Stimulated activated CD4-positive, alpha-beta T cell treated with anti-CD3 and anti-CD28 coated beads, Interleukin-12 subunit alpha, Interleukin-12 subunit beta, amount 100 ng/mL, for 4 hours (primary cell): ENCODE data around the gene PRR15.
"Not testable (repeated sequence)": the region's sequence is repeated elsewhere in the genome, so short reads cannot be mapped to it uniquely, and the experiment has no call there.

Source experiments
- DNase-seq: peaks from one replicate; pipeline ENCODE4 v3.0.0-alpha.2; 2020

PRR15 gene, protein sequence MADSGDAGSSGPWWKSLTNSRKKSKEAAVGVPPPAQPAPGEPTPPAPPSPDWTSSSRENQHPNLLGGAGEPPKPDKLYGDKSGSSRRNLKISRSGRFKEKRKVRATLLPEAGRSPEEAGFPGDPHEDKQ

DNA sequence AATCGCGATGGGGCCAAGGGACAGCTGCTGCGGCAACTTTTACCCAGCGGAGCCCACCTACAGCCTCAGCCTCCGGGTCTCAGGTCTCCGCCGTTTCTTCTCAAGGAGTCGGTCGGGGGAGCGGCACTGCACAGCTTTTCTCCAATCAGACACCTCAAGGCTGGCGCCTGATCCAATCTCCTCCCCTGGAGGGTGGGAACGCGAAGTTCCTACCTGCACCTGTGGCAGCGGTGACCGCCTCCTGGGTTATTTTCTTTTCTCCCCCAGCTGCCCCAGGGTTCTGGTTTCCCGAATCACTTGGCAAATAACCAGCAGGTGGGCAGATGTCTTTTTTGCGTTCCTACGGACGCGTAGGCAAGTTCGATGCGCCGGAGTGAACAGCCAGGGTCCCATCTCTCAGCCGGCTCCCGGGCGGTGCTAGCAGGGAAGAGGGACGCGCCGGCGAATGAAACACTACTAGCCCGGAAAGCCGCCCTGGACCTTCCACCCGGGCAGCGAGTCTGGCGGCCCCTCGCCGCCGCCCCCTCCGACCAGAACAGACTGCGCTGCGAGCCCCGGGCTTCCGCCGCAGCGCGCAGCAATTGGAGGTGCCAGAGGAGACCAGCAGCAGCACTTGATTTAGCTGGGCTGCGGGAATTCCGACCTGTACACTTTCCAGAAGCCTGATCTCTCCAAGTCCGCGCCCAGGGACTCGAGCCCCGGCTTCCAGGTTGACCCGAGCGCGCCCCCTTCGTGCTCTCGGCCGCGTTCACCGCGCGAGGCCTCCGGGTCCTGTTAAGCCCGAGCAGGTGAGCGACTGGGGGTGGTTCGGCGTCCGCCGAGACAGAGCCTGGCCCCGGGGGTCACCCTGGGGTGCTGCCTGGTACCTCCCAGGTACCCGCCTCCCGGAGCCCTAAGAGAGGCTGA lies at the start of gene PRR15:
TSS of gene PRR15 (plus strand) at position 246 of the 906 bp plus-strand sequence. CDS start 2,495 bp downstream, outside the sequence.
- no peak for DNase-seq

DNA sequence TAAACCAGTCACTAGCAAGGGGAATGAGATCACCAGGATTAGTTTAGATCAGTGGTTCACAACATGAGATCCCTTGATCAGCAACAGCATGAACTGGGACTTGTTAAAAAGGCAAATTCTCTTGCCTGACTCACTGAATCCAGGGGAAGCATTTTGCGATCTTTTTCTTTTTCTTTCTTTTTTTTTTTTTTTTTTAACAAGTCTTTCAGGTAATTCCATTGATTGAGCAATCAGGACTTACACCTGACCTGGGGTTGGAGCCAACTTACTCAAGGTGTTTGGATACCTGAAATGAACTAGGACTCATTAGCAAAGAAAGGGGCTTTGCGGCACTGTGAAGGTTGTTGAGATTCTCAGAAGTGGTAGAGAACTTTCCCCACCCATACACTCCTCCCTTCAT lies 47.1 kb upstream of the PRR15 start:
- DNase-seq = no peak

DNA sequence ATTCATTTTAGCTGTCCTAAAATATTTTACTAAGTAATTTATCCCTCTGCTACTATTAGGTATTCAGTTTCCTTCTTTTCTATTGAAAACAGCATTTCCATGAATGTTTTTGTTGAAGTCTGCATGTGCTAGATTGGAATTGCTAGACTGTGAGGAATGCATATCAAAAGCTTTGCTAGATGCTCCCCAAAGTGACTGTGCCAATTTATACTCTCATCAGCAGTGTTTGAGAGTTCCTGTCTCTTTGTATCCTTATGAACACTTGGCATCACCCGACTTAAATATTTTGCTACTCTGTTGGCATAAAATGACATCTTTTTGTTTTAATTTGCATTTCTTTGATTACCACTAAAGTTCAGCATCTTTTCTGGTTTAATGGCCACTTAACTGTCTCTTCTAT lies 45.0 kb upstream of the PRR15 start:
- DNase-seq = no peak

DNA sequence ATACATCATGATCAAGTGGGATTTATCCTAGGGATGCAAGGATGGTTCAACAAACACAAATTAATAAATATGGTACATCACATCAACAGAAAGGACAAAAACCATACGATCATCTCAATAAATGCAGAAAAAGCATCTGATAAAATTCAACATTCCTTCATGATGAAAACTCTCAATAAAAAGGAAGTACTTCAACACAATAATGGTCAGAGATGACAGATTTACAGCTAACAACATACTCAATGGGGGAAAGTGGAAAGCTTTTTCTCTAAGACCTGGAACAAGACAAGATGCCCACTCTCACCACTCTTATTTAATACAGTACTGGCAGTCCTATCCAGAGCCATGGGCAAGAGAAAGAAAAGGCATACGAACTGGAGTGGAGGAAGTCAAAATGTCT lies 39.9 kb upstream of the PRR15 start:
- no peak for DNase-seq

DNA sequence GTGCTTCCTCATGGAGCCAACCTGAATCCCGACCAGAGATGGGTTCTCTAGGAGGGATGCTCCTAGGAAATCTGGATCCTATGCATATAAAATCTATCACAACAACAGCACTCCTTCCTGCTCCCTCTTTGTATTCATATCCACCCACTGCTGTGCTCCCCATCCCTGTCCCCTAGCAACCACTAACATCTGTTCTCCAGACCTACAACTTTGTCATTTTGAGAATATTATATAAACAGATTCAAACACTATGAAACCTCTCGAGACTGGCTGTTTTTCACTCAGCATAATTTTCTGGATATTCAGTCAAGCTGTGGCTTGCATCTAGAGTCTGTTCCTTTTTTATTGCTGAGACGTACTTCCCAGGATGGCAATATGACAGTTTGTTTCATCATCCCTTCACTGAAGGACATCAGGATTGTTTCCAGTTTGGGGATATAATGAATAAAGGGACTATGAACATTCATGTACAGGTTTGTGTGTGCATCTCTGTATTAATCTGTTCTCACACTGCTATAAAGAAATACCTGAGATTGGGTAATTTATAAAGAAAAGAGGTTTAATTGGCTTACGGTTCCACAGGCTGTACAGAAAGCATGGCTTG lies 36.0 kb upstream of the PRR15 start:
- DNase-seq = no peak

DNA sequence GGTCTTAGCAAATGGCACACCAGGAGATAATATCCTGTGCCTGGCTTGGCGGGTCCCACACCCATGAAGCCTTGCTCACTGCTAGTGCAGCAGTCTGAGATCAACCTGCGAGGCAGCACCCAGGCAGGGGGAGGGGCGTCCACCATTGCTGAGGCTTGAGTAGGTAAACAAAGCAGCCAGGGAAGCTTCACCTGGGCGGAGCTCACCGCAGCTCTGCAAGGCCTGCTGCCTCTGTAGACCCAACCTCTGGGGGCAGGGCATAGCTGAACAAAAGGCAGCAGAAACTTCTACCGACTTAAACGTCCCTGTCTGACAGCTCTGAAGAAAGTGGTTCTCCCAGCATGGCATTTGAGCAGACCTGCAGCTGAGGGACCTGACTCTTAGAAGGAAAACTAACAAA lies 35.1 kb upstream of the PRR15 start:
- DNase-seq = not testable (repeated sequence)

DNA sequence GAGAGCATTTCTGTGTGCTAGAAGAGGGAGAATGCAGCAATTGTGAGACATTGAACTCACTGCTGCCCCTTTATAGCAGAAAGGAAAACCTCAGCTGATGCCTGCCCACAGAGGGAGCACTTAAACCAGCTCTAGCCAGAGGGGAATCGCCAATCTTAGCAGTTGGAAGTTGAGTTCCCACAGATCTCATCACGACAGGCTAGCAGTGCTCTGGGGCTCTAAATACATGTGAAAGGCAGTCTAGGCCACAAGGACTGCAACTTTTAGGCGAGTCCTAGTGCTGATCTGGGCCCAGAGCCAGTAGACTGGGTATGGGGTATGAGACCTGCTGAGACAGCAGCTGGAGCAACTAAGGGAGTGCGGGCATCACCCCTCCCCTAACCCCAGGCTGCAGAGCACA lies 25.2 kb upstream of the PRR15 start:
- no peak for DNase-seq

DNA sequence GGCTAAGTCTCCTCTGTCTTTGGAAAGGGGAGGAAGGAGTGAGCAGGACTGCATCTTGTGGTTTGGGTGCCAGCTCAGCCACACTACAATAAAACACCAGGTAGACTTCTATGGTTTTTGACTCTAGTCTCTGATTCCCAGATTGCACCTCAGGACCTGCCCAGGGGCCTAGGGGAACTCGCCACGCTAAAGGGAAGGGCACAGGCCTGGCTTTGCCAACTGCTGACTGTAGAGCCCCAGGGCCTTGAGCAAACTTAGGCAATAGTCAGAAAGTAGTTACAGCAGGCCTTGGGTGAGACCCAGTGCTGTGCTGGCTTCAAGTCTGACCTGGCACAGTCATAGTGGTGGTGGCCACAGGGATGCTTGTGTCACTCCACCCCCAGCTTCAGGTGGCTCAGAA lies 24.2 kb upstream of the PRR15 start:
- no peak for DNase-seq

DNA sequence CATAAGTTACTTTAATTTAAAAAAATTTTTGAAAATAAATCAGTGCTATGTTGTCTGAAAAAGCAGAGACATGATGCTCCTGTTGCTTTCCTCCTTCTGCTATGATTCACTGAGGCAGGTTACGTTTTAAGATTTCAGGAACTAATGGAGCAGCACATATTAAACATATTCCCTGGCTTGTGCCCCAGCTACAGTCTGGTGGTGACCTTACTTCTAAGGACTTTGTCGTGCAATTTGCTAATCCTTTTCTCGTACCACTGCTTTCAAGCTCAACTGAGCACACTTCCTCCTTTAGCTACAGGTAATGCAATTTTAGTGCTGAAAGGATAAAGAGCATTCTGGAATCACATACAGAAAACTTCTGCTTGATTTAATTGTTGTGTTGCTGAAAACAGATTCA lies 16.2 kb upstream of the PRR15 start:
- no peak for DNase-seq

DNA sequence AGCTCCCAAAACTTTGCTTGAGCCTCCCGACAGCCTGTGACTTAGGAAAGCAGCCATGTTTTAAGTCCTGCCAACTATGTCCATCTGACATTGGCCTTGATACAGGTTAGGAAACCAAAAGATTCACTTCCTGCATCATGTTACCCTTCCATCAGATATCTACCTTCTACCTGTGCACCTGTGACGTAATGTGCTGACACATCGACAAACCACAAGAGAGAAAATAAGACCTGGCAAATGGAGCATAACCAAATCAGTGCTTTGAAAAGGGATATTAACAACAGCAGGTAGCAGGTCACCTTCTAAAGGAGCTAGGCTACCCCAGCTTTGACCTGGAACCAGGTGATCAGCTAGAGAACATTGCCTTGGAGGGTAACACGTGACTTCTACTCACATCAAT lies 14.8 kb upstream of the PRR15 start:
- DNase-seq = no peak

DNA sequence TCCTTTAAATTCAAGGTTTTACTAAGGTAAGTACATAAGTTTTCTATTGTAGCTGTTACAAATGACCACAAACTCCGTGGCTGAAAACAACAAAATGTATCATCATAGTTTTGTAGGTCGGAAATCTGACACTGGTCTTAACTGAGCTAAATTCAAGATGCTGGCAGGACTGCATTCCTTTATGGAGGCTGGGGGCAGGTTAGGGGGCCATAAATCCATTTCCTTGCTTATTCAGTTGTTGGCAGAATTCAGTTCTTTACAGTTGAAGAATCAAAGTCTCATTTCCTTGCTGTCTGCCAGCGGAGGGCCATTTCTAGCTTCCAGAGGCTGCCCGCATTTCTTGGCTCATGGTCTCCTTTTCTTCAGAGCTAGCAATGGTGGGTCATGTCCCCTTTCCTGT lies 11.2 kb upstream of the PRR15 start:
- DNase-seq = no peak

DNA sequence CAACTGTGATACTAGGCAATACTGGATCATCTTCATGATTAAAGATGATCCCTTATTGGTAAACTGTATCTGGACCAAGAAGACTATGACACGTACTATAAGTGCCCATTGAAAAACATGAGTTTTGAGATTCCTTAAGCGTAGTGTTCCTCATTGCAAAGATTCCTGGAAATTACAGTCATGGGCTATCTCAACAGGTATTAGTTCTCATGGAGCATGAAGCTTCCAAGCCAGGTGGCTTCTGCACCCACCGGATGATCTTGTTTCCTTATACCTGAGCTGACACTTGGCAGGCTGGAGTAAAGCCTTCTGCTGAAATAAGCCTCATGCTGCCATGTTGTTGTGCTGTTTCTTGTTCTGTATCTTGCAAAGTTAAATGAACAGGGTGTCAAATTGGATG lies 8.6 kb upstream of the PRR15 start:
- no peak for DNase-seq

DNA sequence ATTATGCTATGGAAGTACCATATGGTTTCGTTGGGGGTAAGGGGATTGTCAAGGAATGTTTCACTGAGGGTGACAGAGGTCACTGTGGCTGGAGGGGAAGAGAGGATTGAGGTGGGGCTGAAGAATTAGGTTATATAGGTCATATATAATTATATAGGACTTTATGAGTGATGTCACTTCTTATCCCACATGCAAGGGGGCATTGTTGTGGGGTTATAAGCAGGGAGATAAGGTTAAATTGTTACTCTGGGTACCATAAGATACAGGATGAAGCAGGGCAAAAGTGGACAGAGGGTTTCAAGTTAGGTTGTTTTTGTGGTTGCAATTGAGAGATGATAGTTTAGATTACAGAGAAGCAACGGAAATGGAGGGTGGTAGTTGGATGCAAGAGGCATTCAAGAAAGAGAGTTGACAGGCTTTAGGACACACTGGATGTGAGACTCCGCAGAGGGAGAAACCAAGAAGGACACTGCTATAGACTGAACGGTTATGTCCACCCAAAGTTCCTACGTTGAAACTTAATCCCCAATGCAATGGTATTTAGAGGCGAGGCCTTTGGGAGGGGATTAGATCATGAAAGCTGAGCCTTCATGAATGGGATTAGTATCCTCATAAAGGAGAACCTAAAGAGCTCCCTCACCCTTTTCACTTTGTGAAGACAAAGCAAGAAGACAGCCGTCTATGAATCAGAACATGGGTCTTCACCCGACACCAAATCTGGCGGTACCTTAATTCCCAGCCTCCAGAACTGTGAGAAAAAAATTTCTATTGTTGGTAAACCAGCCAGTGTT lies 7.0 kb upstream of the PRR15 start:
- no peak for DNase-seq

DNA sequence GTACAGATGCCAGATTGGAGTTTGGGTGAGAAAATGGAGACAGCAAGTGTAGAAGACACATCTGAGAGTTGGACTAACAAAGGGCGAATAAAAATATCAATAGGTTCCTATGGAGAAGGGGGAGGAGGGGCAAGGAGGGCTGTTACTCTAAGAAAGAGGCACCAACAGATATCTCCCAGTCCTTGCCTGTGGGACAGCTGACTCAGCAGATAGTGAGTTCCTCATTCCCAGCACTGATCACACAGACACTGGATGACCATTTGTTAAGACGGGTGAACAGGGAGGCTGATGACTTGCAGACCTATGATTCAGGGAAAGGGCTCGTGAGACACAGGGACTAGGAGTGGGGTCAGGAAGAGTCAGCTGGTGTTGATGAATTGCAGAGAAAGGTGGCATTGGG lies 5.7 kb upstream of the PRR15 start:
- DNase-seq = no peak

DNA sequence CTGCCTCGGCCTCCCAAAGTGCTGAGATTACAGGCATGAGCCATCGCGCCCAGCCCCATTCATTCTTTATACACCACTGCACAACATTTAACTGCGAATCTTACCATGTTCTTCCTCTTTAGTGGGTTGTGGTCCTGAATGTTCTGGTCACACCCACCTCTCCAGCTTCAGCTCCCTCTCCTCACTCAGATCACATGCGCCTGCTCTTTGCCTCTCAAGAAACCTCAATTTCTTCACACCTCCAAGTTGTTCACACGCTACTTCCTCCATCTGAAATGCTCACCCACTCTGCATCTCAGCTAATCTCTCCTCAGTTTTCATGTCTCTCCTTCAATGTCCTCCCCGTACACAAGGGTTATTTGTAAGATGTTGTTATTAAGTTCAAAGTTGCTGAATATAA lies 2.4 kb upstream of the PRR15 start:
- DNase-seq = no peak

DNA sequence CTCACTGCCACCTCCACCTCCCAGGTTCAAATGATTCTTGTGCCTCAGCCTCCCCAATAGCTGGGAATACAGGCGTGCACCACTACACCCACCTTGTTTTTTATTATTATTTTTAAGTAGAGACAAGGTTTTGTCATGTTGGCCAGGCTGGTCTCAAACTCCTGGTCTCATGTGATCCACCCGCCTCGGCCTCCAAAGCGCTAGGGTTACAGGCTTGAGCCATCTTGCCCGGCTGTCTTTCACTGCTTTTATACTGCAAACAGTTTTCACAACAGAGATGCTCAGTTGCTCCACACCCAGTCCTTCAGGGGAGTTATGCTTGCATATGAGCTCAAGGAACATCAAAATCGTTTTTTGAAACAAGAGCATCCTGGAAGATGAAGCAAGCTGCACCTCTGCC lies 1.3 kb upstream of the PRR15 start:
- DNase-seq = no peak

DNA sequence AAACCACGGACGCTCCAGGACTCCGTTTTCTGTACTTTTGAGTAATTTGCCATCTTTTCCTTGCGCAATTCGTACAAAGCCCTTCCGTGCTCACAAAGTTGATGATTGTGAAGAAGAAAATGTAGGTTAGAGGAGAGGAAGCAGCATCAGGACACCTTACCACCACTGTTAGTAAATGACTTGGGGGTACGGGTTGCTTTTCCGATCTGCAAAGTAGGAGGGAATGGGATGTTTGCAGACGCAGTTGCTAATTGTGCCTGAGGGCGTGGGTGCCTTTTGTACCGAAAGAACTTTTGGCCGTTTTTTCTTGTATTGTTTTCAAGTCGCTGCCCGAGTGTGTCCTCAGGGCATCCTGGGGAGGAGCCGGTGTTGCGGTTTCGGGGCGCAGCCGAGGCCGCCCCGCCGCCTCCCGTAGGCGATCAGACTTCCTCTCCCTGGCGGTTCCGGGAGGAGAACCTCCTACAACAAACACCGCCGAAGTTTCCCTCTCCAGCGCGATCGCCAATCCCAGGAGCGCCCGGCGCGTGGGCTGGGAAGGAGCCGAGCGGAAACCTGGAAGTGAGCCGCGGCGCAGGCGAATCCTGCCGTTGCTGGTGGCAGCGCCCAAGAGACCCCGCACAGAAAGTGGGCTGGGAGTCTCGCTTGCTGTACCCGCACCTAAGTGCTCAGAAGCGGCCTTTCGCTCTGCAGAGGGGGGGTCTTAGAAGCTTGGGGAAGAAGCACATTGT lies 1.0 kb downstream of the PRR15 start:
- no peak for DNase-seq

DNA sequence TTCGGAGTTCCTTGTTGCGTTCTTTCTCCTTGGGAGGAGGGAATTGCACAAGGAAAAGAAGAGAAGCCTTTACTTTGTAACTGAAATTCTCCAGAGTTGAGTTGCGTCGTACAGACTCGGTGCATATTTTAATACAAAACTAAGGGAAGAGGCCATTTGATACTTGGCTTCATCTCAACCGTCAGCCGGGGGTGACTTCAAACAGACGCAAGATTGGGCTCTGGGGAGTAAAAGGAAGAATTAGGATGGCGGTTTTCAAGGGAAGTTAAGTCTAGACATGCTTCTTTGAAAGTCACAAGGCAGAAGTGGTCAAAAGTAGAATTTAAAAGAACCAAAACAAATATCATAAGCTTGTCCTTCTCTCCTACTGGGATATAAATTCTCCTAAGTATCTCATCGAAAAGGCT lies 1.6 kb downstream of the PRR15 start:
- no peak for DNase-seq

DNA sequence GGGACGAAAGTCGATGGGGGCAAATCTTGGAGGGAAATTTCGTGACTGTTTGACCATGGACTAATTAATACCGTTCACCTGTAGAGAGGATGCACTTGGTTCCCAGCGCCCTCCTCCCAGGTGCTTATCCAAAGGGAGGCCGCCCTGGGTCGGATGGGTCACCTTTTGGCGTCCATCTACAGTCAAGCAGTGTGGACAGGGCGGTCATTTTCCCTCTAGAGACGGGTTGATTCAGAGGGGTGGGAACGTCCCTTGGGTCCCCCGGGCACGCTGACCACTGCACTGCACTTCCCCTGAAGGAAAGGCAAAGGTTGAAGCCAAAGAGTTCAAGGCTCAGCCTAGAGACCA lies 2.0 kb downstream of the PRR15 start:
- DNase-seq = no peak

DNA sequence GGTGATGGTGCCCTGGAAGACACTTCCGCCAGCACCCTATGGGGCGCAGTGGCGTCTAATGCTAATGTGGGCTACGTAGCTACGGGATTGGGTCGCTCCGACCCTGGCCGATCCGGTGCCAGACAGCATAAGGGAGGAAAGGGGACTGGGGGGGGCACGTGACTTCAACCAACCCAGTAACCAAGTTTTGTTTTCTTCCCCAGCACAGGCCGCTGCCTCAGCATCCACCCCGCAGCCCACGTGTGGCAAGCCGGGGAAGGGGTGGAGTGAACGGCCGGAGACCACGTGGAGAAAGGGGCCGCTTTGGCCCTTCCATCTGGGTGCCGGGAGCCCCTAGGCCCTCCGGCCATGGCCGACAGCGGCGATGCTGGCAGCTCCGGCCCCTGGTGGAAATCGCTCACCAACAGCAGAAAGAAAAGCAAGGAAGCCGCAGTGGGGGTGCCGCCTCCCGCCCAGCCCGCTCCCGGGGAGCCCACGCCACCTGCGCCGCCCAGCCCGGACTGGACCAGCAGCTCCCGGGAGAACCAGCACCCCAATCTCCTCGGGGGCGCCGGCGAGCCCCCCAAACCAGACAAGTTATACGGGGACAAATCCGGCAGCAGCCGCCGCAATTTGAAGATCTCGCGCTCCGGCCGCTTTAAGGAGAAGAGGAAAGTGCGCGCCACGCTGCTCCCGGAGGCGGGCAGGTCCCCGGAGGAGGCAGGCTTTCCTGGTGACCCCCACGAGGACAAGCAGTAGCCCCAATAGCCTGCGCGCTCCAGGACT lies 2.5 kb downstream of the PRR15 start:
- no peak for DNase-seq

DNA sequence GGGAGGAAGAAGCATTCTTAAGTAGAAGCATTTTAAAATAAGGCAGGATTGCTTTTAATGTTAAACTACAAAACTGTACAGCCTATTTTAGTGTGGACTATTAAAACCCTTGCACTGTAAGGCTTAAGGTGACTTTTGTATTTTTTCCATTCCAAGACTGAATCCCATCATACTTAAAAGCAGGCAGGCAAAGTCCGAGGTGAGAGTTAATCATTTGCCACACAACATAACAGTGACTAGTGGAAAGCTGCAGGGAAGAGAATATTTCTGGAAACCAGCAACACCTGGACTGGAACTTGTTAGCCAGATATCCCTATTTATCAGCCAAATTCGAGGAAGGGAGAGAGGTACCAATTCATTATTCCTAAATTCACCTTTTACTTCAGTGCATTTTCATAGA lies 3.5 kb downstream of the PRR15 start:
- no peak for DNase-seq

DNA sequence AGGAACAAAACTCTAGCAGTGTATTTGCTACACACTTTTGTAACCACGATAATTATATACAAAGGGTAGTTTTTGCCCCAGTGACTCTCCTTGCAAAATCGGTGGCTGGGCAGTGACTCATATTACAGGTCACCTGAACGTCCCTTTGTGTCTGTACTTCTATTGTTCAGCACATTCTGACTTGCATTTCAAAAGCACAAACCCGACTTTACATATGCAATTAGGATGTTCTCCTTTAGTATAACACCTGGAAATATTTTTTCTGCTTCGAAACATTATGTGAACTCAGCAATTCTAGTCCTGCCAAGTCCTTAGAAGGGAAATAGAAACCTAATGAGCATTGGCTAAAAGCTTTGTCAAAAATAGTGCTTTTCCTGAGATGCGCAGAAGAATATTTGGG lies 6.0 kb downstream of the PRR15 start:
- no peak for DNase-seq
